Caki2 (cell line): Measurements from ENCODE around the gene CDX1. TPM values are rescaled to one million over a fixed set of nuclear protein-coding genes. Genes with fewer than 3 reads are reported as not detected.
"Not testable (repeated sequence)": the region's sequence is repeated elsewhere in the genome, so short reads cannot be mapped to it uniquely, and the experiment has no call there.

Experiments
- DNase-seq: peaks from one replicate; pipeline ENCODE4 v3.0.0-alpha.2; 2015; ENCODE audit warnings: low read depth
- in situ Hi-C: cut with HindIII; loops from 2 replicates; pipeline ENCODE4 v1.10.0; 2016; ENCODE audit warnings: low sequenced_read_pairs, low pct_unique_long_range_greater_than_20kb, mixed read lengths
- total RNA-seq: library from RNA; depleted of rRNA; stranded (reverse); fragments of >200 nt; shearing (Covaris generic); gene quantifications from 2 replicates; pipeline ENCODE4 v1.2.3, GENCODE V29; 2014; ENCODE audit warnings: low replicate concordance

CDX1 gene
- total RNA-seq, 1 experiment from 2014 or later, result not detected

DNA sequence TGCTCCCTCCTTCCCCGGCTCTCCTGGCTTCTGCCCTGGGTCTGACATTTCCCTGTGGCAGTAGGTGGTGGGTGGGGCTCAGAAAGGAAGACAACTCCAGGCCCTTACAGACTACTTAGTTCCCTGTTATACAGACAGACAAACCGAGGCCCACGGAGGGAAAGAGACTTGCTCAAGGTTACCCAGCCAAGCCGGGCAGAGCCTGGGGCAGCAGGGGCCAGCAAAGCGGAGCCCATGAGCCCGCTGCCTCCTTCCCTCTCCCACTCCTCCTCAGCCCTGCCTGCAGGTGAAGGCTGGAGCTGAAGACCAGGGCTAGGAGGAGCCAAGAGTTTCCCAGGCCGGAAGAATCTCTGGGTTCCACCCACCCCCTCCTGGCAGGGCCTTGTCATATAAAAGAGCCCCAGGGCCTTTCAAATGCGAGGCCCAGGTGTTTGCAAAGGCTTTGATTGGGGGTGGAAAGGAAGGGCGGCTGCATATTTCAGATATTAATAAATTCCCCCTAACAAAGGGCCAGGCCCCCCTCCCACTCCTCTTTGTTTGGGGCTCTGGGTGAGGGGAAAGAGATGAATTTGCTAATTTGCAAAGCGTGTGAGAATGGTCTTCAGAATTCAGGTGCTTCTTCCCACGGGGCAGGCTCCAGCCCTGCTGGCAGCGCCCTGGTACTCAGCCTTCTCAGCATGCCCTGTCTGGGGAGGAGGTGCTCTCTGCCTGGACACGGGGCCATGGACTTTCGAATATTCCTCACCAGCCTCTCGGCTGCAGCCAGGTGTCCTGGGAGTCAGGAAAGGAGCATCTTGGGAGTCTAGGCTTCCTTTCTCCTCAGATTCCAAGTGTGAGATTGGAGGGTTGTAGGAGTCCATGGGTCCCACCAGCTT, 44.8 kb downstream of the CDX1 start:
- no peak for DNase-seq
- in situ Hi-C loops, result no loop called here

DNA sequence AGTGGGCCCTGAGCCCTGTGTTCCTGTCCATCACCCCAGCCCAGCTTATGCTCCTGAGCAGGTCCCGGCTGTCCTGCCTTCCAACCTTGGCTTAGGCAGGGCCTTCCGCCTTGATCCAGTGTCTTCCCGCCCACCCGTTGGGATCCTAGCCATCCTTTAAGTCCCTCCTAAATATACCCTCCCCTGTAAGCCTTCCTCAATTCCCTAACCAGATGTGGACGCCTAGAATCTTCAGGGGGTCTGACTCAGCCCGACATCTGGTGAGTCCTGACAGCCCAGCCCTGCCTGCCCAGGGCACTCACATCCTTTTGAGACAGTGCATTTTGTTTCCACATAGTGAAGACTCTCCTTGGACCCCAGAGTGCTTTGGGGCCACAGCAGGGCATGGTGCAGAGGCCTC, 47.0 kb downstream of the CDX1 start:
- no peak for DNase-seq
- in situ Hi-C loops, result no loop called here

DNA sequence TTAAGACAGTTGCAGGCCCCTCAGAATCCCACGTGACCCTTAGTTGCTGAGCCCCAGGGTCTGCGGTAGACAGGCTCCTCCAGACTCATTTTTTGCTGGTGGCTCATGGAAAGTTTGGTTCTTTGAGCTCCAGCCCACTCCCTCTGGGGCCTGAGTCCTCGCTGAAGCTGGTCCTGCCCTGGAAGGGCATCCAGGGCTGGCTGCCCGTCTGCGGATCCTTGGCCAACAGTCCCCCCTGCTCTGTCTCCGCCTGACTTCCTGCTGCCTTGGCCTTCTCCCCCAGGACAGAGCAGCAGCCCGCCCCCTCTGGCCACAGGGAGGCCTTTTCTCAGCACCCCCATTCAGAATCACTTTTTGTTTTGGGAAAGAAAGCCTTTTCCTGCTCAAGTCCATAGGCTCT, 47.7 kb downstream of the CDX1 start:
- DNase-seq, result no peak
- in situ Hi-C loops, result no loop called here

DNA sequence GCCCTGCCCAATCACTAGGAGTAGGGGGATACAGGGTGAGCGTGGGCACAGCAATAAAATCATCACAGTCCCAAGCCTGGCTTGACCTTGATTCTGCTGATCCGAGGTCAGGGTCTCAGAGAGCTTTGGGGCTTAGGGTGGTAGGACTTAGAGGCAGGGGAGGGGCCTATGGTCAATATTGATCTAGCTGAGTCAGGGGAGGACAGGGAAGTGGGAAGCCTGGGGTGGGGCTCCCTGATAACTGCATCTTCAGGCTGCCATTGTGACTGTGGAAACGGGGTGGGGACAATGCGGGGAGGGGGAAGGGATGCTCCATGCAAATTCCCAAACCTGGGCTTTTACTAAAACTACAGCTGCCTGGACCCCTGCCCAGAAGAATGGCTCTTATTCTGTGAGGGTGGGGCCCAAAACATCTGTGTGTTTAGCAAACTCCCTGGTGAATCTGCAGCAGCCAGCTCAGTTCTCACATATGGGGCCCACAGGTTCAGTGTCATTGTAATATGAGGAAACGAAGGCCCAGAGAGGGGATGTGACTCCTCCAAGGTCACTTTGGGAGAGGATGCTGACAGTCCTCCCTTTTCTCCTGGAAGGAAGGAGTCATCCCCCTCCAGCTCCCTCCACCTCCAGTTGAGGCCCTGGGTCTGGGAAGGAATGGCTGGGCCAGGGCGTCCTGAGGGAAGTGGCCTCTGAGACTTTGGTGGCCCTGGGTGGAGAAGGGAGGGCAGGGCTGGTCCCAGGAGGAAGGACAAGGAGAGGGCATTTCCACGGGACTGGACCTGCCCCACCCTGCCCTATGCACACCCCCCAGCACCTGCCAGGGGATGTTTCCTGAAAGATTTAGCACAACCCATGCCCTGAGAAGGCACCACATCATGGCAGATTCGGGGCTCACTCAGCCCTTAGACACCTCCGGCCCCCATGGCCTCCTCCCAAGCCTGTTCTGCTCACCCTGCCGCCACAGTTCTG, 49.7 kb downstream of the CDX1 start:
- in situ Hi-C loops, result no loop called here
- DNase-seq, result no peak

DNA sequence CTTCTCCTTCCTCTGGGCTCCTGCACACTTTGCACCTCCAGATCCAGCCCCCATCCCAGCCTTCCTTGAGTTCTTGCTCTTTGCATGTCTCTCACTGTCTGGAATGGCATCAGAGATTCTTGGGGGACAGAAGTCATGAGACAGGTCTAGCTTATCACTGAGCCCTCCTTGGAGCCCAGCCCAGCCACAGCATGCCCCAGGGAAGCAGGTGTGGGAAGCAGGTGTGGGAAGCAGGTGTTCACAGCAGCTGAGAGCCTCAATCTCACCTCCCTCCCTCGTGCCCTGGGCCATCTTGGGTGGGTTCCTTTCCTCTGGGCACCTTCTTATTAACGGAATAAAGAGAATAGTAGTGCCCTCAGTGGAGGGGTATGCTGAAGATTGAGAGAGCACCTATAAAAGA, 50.5 kb downstream of the CDX1 start:
- in situ Hi-C loops, result no loop called here
- no peak for DNase-seq

DNA sequence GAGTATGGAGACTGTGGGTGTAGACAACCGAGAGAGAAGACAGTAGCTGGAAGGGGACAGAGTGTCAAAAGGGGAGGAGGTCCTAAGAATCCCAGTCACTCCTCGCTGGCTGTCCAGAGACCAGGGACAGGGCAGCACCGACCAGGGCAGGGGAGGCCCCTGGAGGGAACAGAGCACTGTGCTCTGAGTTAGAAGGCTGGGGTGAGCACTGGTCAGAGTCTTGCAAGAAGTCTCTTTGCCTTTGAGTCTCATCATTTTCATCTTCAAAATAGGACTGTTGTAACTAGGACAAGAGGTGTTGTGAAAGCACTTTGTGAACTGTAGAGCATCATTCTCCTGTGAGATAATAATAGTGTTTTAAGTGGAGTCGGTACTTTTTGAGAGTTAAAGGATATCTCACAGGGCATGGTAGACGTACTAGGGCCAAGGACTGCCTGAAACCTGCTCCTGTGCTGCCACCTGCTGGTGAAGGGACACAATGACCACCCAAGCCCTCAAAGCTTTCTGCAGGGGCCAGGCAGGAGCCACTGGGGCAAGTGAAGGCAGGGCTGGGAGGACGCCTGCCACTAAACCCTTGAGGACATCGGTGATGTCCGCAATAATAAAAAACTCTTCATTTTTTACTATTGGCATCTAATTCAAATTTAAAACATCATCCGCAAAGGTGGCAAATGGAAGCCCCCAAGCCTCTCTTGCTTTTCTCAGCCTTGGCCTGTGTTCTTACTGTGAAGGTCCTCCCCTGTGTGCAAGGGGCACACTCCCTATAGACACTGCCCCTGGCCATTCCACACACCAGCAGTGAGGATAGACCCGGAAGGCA, 51.5 kb downstream of the CDX1 start:
- in situ Hi-C loops, result no loop called here

DNA sequence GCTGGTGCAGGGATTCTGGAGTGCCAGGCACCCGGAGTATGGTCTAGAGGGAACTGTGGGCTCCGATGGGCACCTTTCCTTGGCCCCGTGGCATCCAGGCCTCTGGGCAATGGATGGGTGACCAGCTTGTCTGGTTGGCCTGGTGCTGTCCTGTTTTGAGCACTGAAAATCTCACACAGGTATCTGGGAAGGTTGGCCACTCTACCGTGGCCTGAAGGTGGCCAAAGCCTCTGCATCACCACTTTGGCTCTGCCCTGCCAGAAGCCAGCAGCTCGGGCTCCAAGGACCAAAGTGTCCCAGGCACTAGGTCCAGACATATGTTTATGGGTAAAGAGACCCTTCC, 52.1 kb downstream of the CDX1 start:
- DNase-seq, result no peak
- in situ Hi-C loops, result no loop called here

More for the DNA sequence above, 51.5 kb downstream of the CDX1 start:
- peak; percentile 58 for DNase-seq

DNA sequence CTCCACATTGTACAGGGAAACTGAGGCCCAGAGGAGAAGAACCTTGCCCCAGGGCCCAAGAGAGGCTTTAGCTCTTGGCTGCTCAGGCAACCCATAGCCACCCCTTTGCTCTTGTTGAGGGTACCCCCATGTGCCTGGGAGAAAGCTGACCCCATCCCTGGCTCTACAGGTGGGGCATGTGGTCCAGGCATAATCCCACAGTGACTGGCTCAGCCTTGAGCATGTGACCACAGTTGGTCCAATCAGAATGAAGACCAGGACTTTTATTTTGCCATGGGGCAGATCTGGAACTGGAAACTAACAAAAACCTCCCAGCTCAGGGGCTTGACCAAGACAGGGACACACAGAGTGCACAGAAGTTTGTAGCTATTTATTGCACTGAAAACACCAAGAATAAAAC, 52.6 kb downstream of the CDX1 start:
- no peak for DNase-seq
- in situ Hi-C loops, result no loop called here

DNA sequence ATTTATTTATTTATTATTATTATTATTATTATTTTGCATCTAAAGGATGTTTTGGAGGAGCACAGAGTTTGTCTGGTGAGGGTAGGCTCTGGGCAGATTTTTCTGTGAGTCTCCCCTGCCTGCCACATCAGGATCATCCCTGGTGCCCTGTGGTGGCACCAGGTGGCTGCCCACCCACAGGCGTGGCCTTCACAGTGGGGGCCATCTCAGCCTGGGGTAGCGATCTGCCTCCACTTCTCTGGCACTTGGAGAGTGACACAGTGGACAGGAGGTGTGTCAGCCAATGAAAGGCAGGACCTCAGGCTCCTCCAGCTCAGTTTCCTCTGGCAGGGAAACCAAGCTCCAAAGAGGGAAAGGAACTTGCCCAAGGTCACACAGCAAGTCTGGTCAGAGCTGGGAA, 53.3 kb downstream of the CDX1 start:
- no peak for DNase-seq
- in situ Hi-C loops, result no loop called here

DNA sequence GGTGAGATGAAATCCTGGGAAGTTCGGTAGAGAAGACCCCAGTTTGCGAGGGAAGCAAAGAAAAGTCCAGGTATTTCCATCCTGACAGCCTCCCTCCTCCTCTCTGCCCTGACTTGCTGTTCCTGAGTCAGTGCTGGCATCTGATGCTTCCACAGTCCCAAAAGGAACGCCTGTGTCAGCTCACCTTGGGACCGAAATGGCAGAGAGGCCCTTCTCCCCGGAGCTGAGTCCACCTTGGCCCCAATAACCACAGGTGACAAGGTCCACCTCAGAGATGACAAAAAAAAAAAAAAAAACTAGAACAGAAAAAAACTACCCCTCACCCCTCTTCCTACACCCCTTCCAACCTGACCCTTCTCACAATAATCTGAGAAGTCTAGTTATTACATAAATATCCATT, 54.9 kb downstream of the CDX1 start:
- in situ Hi-C loops, result no loop called here
- DNase-seq, result no peak

DNA sequence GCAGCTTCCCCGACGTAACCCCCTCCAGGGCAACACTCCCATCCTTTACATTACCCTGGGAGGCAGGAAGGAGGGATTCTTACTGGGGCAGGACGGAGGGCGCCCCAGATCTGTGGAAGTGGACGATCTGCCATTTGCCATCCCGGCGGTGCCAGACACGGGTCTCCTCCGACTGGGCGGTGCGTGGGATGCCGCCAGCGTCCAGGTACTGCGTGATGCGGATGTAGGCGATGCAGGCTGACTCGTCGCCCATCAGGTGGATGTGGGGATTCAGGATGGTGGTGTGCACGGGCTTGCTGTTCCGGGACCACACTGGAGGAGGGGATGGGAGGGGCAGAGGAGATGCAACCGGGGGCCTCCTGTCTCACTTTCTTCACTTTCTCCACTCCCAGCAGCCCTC, 56.3 kb downstream of the CDX1 start:
- in situ Hi-C loops, result no loop called here
- DNase-seq, result no peak

DNA sequence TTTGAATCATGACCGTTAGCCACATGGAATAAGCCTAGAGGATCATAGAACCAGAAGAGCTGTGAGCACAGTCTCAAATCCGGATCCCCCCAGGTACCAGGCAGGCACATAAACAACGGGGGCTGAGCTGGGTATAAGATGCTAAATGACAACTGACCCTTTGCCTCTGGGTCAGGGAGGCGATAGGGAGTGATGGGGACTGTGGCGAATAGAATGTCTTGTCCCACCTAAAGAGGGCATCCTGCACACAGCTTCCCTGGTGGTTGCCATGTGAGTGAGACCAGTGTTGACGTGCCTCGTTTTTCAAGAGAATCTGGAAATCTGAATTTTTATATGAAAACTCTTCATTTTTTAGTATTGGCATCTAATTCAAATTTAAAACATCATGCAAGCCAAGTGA, 56.9 kb downstream of the CDX1 start:
- DNase-seq, result no peak
- in situ Hi-C loops, result no loop called here

DNA sequence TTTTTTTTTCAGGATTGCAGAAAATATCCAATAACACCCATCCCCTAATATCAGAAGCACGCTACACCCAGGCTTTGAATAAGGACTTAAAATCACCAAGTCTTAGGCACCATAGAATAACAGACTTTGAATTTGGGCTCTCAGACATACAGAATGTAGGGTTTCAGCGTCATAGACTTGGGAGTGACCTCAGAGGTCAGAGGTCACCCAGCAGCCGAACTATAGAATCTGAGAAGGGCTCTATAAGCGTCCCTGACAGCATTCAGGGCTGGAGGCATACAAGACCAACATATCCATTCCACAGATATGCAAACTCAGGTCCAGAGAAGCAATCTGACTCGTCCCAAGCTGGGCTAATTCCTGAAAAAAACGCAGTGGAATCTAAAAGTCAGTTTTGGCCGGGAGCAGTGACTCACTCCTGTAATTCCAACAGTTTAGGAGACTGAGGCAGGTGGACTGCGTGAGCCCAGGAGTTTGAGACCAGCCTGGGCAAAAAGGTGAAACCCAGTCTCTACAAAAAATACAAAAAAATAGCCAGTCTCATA, 58.0 kb downstream of the CDX1 start:
- in situ Hi-C loops, result no loop called here

DNA sequence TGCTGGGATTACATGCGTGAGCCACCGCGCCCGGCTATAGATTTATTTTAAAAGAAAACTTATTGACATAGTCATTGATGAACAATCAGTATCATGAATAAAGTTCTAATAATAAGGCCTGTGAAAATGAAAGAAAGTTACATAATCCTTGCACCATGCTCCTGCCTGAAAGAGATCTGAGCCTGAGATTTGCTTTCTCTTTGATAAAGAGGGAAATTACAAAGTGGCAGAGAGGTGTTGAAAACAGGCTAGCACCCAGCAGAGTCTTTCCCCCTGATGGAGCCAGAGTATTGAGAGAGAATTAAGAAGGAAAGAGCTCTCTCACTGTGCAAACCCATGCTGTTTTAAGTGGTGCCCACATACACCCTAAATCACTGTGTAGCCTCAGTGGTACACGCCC, 60.5 kb downstream of the CDX1 start:
- in situ Hi-C loops, result no loop called here
- no peak for DNase-seq

More for the DNA sequence above, 58.0 kb downstream of the CDX1 start:
- no peak for DNase-seq

DNA sequence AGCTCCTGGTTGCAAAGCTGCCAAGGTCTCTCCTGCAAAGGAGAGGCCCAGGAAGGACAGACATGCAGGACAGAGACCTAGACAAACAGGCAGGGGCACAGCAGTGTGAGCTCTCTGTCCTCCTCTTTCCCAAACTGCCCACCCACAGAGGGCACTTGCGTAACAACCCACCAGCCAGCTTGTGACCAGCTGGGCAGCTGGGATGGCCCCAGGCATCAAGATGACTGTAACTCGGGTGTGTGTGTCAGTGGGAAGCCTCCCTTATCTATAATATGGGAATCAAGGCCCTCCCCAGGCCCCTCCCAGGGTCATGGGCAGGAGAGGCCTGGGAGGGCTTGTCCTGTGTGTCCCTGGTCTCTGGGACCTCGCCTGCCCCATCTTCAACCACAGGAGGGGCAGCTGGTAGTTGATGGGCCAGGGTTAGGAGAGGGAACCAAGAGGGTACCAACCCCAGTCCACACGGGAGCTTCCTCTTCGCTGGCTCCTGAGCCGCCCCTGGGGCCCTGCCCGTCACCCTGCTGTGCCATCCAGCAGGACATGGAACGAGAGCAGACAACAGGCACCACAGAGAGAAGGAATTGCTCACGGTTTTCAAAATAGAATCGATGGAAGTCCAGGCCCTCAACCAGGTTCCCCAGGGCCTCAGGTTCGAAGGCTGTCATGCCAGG, 61.2 kb downstream of the CDX1 start:
- no peak for DNase-seq
- in situ Hi-C loops, result no loop called here

DNA sequence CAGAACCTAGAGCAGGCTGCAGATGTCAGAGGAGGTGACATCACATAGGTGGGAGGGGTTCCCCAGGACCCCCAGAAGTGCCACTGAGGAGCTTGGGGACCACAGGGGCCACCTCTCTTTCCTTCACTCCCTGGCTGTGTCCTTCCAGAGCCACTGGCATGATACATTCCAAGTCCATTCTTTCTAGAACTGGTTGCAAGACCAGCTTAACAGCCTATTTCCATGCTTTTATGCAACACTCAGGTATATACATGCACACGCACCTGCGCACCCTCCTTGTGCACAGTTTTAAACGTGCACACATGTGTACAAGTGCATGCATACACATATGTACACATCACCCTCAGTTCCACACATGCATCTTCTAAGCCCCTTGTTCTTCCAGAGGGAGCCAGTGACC, 63.0 kb downstream of the CDX1 start:
- in situ Hi-C loops, result no loop called here
- no peak for DNase-seq

DNA sequence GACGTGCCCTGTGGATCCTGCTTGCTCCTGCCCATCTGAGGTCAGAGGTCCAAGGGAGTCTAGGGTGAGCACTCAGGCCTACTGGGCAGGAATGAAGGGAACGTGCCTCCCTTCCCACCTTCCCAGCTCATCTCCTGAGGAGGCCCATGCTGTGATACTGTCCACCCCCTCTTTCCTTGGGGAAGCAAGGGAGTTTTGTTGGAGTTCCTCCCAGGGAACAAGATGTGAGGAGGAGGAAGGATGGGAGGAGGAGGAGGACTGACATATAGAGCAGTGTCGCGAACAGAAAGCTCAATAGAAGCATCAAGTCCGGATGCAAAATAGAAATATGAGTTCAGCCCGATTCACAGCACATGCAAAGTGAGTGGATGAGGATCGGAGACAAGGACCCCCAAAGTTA, 64.3 kb downstream of the CDX1 start:
- in situ Hi-C loops, result no loop called here
- DNase-seq, result no peak

DNA sequence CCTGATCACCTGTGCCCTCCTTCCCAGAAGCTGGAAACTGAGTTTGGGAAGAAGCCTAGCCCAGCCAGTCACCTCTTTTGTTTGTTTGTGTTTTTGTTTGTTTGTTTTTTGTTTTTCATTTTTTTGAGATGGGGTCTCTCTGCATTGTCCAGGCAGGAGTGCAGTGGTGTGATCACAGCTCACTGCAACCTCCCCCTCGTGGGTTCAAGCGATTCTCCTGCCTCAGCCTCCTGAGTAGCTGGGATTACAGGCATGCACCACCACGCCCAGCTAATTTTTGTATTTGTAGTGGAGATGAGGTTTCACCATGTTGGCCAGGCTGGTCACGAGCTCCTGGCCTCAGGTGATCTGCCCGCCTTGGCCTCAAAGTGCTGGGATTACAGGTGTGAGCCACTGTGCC, 67.1 kb downstream of the CDX1 start:
- DNase-seq, in situ Hi-C loops: not testable (repeated sequence)
